ENCODE results near the gene EFNA3.

The EFNA3 gene

GRCh38 chr1:155073377-155074242, 5.0 kb upstream of the EFNA3 start:
- DNase-seq (ENCODE audit: low read depth) = no peak
- TF ChIP-seq CTCF (IDR thresholded peaks at IDR 0.05; ENCODE audit: low read depth, low read length, missing control alignments) = no peak
- H3K4me3 ChIP-seq (ENCODE audit: low read depth, low read length) = no peak overlapping the region

GRCh38 chr1:155075535-155075934, 3.1 kb upstream of the EFNA3 start:
- no peak for DNase-seq (ENCODE audit: low read depth)
- no peak overlapping the region for H3K4me3 ChIP-seq (ENCODE audit: low read depth, low read length)
- TF ChIP-seq CTCF (IDR thresholded peaks at IDR 0.05; ENCODE audit: low read depth, low read length, missing control alignments) = no peak

GRCh38 chr1:155076371-155076770, 2.3 kb upstream of the EFNA3 start:
- no peak overlapping the region for H3K4me3 ChIP-seq (ENCODE audit: low read depth, low read length)
- no peak for DNase-seq (ENCODE audit: low read depth)
- TF ChIP-seq CTCF (IDR thresholded peaks at IDR 0.05; ENCODE audit: low read depth, low read length, missing control alignments) = no peak

GRCh38 chr1:155077346-155077745, 1.3 kb upstream of the EFNA3 start:
- TF ChIP-seq CTCF (IDR thresholded peaks at IDR 0.05; ENCODE audit: low read depth, low read length, missing control alignments) = no peak
- no peak overlapping the region for H3K4me3 ChIP-seq (ENCODE audit: low read depth, low read length)
- DNase-seq (ENCODE audit: low read depth) = no peak

GRCh38 chr1:155077758-155078445, 735 bp upstream of the EFNA3 start:
- no peak for TF ChIP-seq CTCF (IDR thresholded peaks at IDR 0.05; ENCODE audit: low read depth, low read length, missing control alignments)
- no peak for DNase-seq (ENCODE audit: low read depth)
- no peak overlapping the region for H3K4me3 ChIP-seq (ENCODE audit: low read depth, low read length)

- DNase-seq (ENCODE audit: low read depth) = no peak
- peak overlapping the region; percentile 36; the same call in 1 of the 2 replicates for H3K4me3 ChIP-seq (ENCODE audit: low read depth, low read length)
- TF ChIP-seq CTCF (IDR thresholded peaks at IDR 0.05; ENCODE audit: low read depth, low read length, missing control alignments) = no peak
Observed at GRCh38 chr1:155079210-155079486, 511 bp downstream of the EFNA3 start.
